Spleen (tissue), 11 donors: ENCODE results near the gene OMP. TPM values are rescaled to one million over a fixed set of nuclear protein-coding genes. Genes with fewer than 3 reads are reported as not detected.

Experiments used
- DNase-seq: peaks from one replicate; pipeline ENCODE4 v3.0.0-alpha.2; 2020
- H3K27ac ChIP-seq, 8 donors: fragments of 200-600 bp; sonication (generic) in 7 of 8; 1 replicate in 4 of 8; 2 replicates in 4 of 8; pipeline versions ENCODE4 v1.5.0 to v1.8.0; 2016 to 2021; ENCODE audit warnings: inconsistent platforms in 4 of 8, mild to moderate bottlenecking in 4 of 8, moderate library complexity in 1 of 8
- H3K27me3 ChIP-seq, 7 donors: fragments of 200-600 bp; sonication (generic) in 6 of 7; replicated peaks in 1 of 7; 1 replicate in 4 of 7; 2 replicates in 3 of 7; pipeline versions ENCODE4 v1.5.0 to v1.8.0; 2016 to 2021; ENCODE audit warnings: inconsistent platforms in 3 of 7, mild to moderate bottlenecking in 1 of 7
- H3K36me3 ChIP-seq, 6 donors: fragments of 200-600 bp; sonication (generic) in 5 of 6; 1 replicate in 4 of 6; 2 replicates in 2 of 6; pipeline versions ENCODE4 v1.5.0 to v1.8.0; 2016 to 2021; ENCODE audit warnings: inconsistent platforms in 2 of 6
- H3K4me1 ChIP-seq, 6 donors: fragments of 200-600 bp; sonication (generic) in 5 of 6; 1 replicate in 3 of 6; 2 replicates in 3 of 6; pipeline versions ENCODE4 v1.5.0 to v1.8.0; 2016 to 2021; ENCODE audit warnings: inconsistent platforms in 3 of 6
- H3K4me3 ChIP-seq, 8 donors: fragments of 200-600 bp; sonication (generic) in 7 of 8; 1 replicate in 4 of 8; 2 replicates in 4 of 8; pipeline versions ENCODE4 v1.5.0 to v1.8.0; 2016 to 2021; ENCODE audit warnings: inconsistent platforms in 4 of 8, mild to moderate bottlenecking in 4 of 8, moderate library complexity in 2 of 8
- H3K9me3 ChIP-seq, 8 donors: fragments of 200-600 bp; sonication (generic) in 7 of 8; 1 replicate in 4 of 8; 2 replicates in 4 of 8; pipeline versions ENCODE4 v1.5.0 to v1.8.0; 2016 to 2021; ENCODE audit warnings: inconsistent platforms in 4 of 8
- CTCF ChIP-seq, 11 experiments: fragments of 200-600 bp in 7 of 11; fragments of 450-650 bp in 4 of 11; sonication (generic) in 4 of 11; IDR thresholded peaks in 8 of 11; conservative IDR thresholded peaks in 3 of 11; 1 replicate in 7 of 11; 2 replicates in 4 of 11; pipeline versions ENCODE4 v1.4.0 to v1.8.0; 2016 to 2021; ENCODE audit warnings: antibody characterized with exemption in 11 of 11, inconsistent platforms in 4 of 11, mild to moderate bottlenecking in 1 of 11
- POLR2A ChIP-seq, 3 donors: fragments of 450-650 bp; IDR thresholded peaks; one replicate each; pipeline ENCODE4 v1.5.1; 2017; ENCODE audit warnings: antibody characterized with exemption in 3 of 3, mild to moderate bottlenecking in 1 of 3
- POLR2AphosphoS5 ChIP-seq, 3 donors: sonication (generic); formaldehyde crosslinking; IDR thresholded peaks; one replicate each; pipeline ENCODE4 v1.5.1; 2017; ENCODE audit warnings: antibody characterized with exemption in 3 of 3
- WGBS, 5 donors: extraction: QIAGEN DNeasy Blood & Tissue Kit in 3 of 5; methylation state at CpG; one replicate each; pipeline versions ENCODE4 v1.1.5 to v1.1.7; 2013 to 2018; 5-methylcytosine and 5-hydroxymethylcytosine counted together
- intact Hi-C: fragments of 100-400 bp; cut with DNase I; formaldehyde crosslinking; loops from one replicate; pipeline ENCODE4 v1.15.0; 2023; ENCODE audit warnings: low total_unique reads
- polyA plus RNA-seq, 3 donors: library from polyadenylated mRNA; stranded (reverse); fragments of 200-250 nt; gene quantifications; one replicate each; pipeline ENCODE4 v1.2.1, GENCODE V29; 2013
- total RNA-seq, 7 donors: library from RNA; depleted of rRNA in 3 of 7; stranded (reverse); fragments of >200 nt in 3 of 7; fragmentation: NEBNext Ultra II Directional in 4 of 7; extraction: Animal tissue kit (Norgen Biotek cat#: 25700) in 4 of 7; gene quantifications; one replicate each; pipeline versions ENCODE4 v1.1.0 to v1.2.1, GENCODE V29; 2016 to 2021
- donor health status: healthy with polysubstance abuse.
- donor health status: DM: no; HTN: no; CAD: no; lungs with moderate emphysema.
- donor health status: DM: no; HTN: no; CAD: no.
- donor health status: Bipolar disorder and iron deficiency.
- donor health status: healthy.
- donor health status: DM: no; HTN: no; CAD: no.
- donor health status: DM: yes; HTN: yes; CAD: no.

Gene OMP
- total and polyA plus RNA-seq, 10 donors, result 0.51 to 0.64 TPM; not detected in 8

GRCh38 chr11:77144196-77144856 is 41.7 kb downstream of the OMP start:
- H3K4me1 ChIP-seq, result peaks cover 0 to 36% (median 5%) of the 10 kb centered on the region in 6 donors
- no peak overlapping the region for H3K27ac ChIP-seq
- H3K4me3 ChIP-seq, result no peak overlapping the region
- peaks cover 0 to 10% (median 0%) of the 10 kb centered on the region in 7 donors for H3K27me3 ChIP-seq
- TF ChIP-seq CTCF (IDR thresholded peaks at IDR 0.05 in 8 of 11, conservative IDR thresholded peaks at IDR 0.05 in 3 of 11) (no peak), POLR2A (IDR thresholded peaks at IDR 0.05) (no peak), POLR2AphosphoS5 (IDR thresholded peaks at IDR 0.05) (no peak)
- intact Hi-C loops, result no loop called here
- H3K36me3 ChIP-seq, result no peaks in the 10 kb centered on the region
- no peak for DNase-seq
- 93 to 98% (median 97%) methylated on average over 4 to 9 of the region's 9 CpGs for WGBS, 5 donors
- H3K9me3 ChIP-seq, result no peaks in the 10 kb centered on the region

- DNase-seq, result no peak
- Histone ChIP-seq H3K27ac (no peak overlapping the region), H3K4me1 (peaks cover 0 to 31% (median 5%) of the 10 kb centered on the region in 6 donors), H3K27me3 (peaks cover 0 to 10% (median 0%) of the 10 kb centered on the region in 7 donors), H3K36me3 (no peaks in the 10 kb centered on the region), H3K9me3 (no peaks in the 10 kb centered on the region), H3K4me3 (no peak overlapping the region)
- WGBS, 5 donors, result 84 to 94% (median 86%) methylated on average over 7 of the region's 7 CpGs
- intact Hi-C loops, result no loop called here
- TF ChIP-seq POLR2A (IDR thresholded peaks at IDR 0.05), result no peak
- no peak for TF ChIP-seq CTCF (IDR thresholded peaks at IDR 0.05 in 8 of 11, conservative IDR thresholded peaks at IDR 0.05 in 3 of 11)
- TF ChIP-seq POLR2AphosphoS5 (IDR thresholded peaks at IDR 0.05), result no peak
These were observed 42.3 kb downstream of the OMP start for GRCh38 chr11:77144857-77145428.

- 79 to 95% (median 88%) methylated on average over 10 of the region's 10 CpGs for whole genome bisulfite sequencing, 5 donors
- H3K4me1 ChIP-seq, result peaks cover 0 to 30% (median 11%) of the 10 kb centered on the region in 6 donors
- intact Hi-C loops, result no loop called here
These were observed 43.8 kb downstream of the OMP start for GRCh38 chr11:77146261-77147035.

More at GRCh38 chr11:77146261-77147035, 43.8 kb downstream of the OMP start:
- no peaks in the 10 kb centered on the region for H3K9me3 ChIP-seq
- DNase-seq, result no peak
- H3K27ac ChIP-seq, result no peak overlapping the region
- TF ChIP-seq CTCF (IDR thresholded peaks at IDR 0.05 in 8 of 11, conservative IDR thresholded peaks at IDR 0.05 in 3 of 11), result no peak
- TF ChIP-seq POLR2AphosphoS5 (IDR thresholded peaks at IDR 0.05), result no peak
- no peak for TF ChIP-seq POLR2A (IDR thresholded peaks at IDR 0.05)
- H3K27me3 ChIP-seq, result peaks cover 0 to 10% (median 0%) of the 10 kb centered on the region in 7 donors
- H3K36me3 ChIP-seq, result no peaks in the 10 kb centered on the region
- H3K4me3 ChIP-seq, result no peak overlapping the region
